GM12875 (cell line): ENCODE measurements around the gene POGLUT2.

Source experiments
- H3K4me3 ChIP-seq: one replicate; pipeline ENCODE4 v1.5.1; 2011; ENCODE audit warnings: low read depth, low read length, control low read depth
- TF ChIP-seq, protein P1 (sequence below): IDR thresholded peaks from 2 replicates; pipeline ENCODE4 v1.5.1; 2011; ENCODE audit warnings: low read depth, mild to moderate bottlenecking, control low read depth, inconsistent platforms, low read length, moderate library complexity, borderline replicate concordance; ENCODE audit not compliant: insufficient read depth

Gene POGLUT2

DNA sequence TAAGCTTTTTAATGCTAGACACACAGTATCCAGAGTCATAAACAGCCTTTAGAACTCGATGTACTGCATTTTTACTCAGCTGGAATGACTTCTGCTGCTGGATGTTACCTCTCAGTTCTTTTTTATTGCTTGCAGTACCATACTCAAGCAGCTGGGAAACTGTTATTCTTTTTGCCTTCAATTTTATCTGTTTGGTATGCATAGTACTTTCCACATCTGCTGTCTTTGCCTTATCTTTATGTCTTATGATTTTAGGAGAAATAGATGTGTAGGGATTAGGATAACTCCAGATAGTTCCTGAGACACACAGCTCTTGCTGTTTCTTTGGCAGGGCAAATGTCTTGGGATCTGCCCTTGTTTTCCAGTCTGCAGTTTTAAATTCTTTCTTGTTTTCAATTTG is 56.7 kb downstream of the POGLUT2 start:
- TF ChIP-seq, protein P1, sequence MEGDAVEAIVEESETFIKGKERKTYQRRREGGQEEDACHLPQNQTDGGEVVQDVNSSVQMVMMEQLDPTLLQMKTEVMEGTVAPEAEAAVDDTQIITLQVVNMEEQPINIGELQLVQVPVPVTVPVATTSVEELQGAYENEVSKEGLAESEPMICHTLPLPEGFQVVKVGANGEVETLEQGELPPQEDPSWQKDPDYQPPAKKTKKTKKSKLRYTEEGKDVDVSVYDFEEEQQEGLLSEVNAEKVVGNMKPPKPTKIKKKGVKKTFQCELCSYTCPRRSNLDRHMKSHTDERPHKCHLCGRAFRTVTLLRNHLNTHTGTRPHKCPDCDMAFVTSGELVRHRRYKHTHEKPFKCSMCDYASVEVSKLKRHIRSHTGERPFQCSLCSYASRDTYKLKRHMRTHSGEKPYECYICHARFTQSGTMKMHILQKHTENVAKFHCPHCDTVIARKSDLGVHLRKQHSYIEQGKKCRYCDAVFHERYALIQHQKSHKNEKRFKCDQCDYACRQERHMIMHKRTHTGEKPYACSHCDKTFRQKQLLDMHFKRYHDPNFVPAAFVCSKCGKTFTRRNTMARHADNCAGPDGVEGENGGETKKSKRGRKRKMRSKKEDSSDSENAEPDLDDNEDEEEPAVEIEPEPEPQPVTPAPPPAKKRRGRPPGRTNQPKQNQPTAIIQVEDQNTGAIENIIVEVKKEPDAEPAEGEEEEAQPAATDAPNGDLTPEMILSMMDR = no peak
- no peak overlapping the region for H3K4me3 ChIP-seq
